Uterus (tissue), 4 donors: ENCODE data around the gene CSAG2. TPM values are rescaled to one million over a fixed set of nuclear protein-coding genes. Genes with fewer than 3 reads are reported as not detected.

ENCODE experiments used
- DNase-seq, 2 donors: peaks; one replicate each; pipeline ENCODE4 v3.0.0-alpha.2; 2019 to 2020
- H3K27ac ChIP-seq, 2 donors: fragments of 200-600 bp; sonication (generic); 1 replicate in 1 of 2; 2 replicates in 1 of 2; pipeline ENCODE4 v1.5.1; 2016 to 2018
- H3K27me3 ChIP-seq, 2 donors: fragments of 200-600 bp; sonication (generic); one replicate each; pipeline ENCODE4 v1.5.1; 2018 to 2019; ENCODE audit warnings: control low read depth in 1 of 2
- H3K36me3 ChIP-seq, 2 donors: fragments of 200-600 bp; sonication (generic); one replicate each; pipeline ENCODE4 v1.5.1; 2019; ENCODE audit warnings: control low read depth in 1 of 2
- H3K4me1 ChIP-seq, 2 donors: fragments of 200-600 bp; sonication (generic); one replicate each; pipeline ENCODE4 v1.5.1; 2018 to 2019; ENCODE audit warnings: control low read depth in 1 of 2
- H3K4me3 ChIP-seq, 2 donors: fragments of 200-600 bp; sonication (generic); 1 replicate in 1 of 2; 2 replicates in 1 of 2; pipeline ENCODE4 v1.5.1; 2018 to 2019; ENCODE audit warnings: mild to moderate bottlenecking in 1 of 2
- H3K9me3 ChIP-seq, 2 donors: fragments of 200-600 bp; sonication (generic); one replicate each; pipeline ENCODE4 v1.5.1; 2019; ENCODE audit warnings: control low read depth in 1 of 2
- CTCF ChIP-seq, 4 experiments: fragments of 200-600 bp in 2 of 4; fragments of 450-650 bp in 2 of 4; sonication (generic) in 2 of 4; IDR thresholded peaks; one replicate each; pipeline ENCODE4 v1.5.1; 2016 to 2019; ENCODE audit warnings: antibody characterized with exemption in 4 of 4, mild to moderate bottlenecking in 2 of 4, moderate library complexity in 1 of 4
- POLR2A ChIP-seq, 2 donors: fragments of 450-650 bp; IDR thresholded peaks; one replicate each; pipeline ENCODE4 v1.6.1; 2016; ENCODE audit warnings: antibody characterized with exemption in 2 of 2, mild to moderate bottlenecking in 1 of 2, moderate library complexity in 1 of 2
- intact Hi-C: fragments of 100-400 bp; cut with DNase I; formaldehyde crosslinking; loops from one replicate; pipeline ENCODE4 v1.15.1; 2023; ENCODE audit warnings: low total_unique reads
- total RNA-seq, 4 donors: library from RNA; depleted of rRNA in 3 of 4; stranded (reverse); fragments of >200 nt in 3 of 4; gene quantifications; one replicate each; pipeline versions ENCODE4 v1.1.0 to v1.2.4, GENCODE V29; 2014 to 2023
- donor health status: DM: yes; HTN: yes; CAD: no.

The CSAG2 gene
- total RNA-seq, 4 donors from 2014 or later, result not detected

GRCh38 chrX:152674135-152674534 lies 34.9 kb downstream of the CSAG2 start:
- H3K4me3 ChIP-seq, result no peak overlapping the region
- TF ChIP-seq CTCF (IDR thresholded peaks at IDR 0.05) (no peak), POLR2A (IDR thresholded peaks at IDR 0.05) (no peak)
- intact Hi-C loops, result no loop called here

DNA sequence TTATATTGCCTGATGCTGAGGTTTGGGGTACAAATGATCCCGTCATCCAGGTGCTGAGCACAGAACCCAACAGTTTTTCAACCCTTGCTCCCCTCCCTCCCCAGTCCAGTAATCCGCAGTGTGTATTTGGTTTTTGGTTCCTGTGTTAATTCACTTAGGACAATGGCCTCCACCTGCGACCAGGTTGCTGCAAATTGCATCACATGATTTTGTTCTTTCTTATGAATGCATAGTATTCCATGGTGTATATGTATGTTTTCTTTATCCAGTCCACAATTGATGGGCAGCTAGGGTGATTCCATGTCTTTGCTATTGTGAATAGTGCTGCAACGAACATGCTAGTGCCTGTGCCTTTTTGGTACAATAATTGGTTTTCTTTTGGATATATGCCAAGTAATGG lies 46.0 kb downstream of the CSAG2 start:
- Histone ChIP-seq H3K36me3 (no peaks in the 10 kb centered on the region), H3K9me3 (no peaks in the 10 kb centered on the region), H3K27me3 (no peaks in the 10 kb centered on the region), H3K4me3 (no peak overlapping the region), H3K4me1 (no peaks in the 10 kb centered on the region), H3K27ac (no peak overlapping the region)
- no peak for TF ChIP-seq POLR2A (IDR thresholded peaks at IDR 0.05)
- no peak for TF ChIP-seq CTCF (IDR thresholded peaks at IDR 0.05)
- DNase-seq, result no peak
- intact Hi-C loops, result no loop called here

More at GRCh38 chrX:152674135-152674534, 34.9 kb downstream of the CSAG2 start:
- Histone ChIP-seq H3K36me3 (no peaks in the 10 kb centered on the region), H3K27ac (no peak overlapping the region), H3K27me3 (no peaks in the 10 kb centered on the region), H3K4me1 (no peaks in the 10 kb centered on the region), H3K9me3 (no peaks in the 10 kb centered on the region)
- no peak for DNase-seq

- no peak overlapping the region for H3K27ac ChIP-seq
- H3K36me3 ChIP-seq, result no peaks in the 10 kb centered on the region
- intact Hi-C loops, result no loop called here
- no peak for TF ChIP-seq POLR2A (IDR thresholded peaks at IDR 0.05)
- no peak for TF ChIP-seq CTCF (IDR thresholded peaks at IDR 0.05)
- H3K9me3 ChIP-seq, result no peaks in the 10 kb centered on the region
- no peak for DNase-seq
- H3K27me3 ChIP-seq, result no peaks in the 10 kb centered on the region
- no peaks in the 10 kb centered on the region for H3K4me1 ChIP-seq
- H3K4me3 ChIP-seq, result no peak overlapping the region
Measured at GRCh38 chrX:152658302-152658701, 50.8 kb downstream of the CSAG2 start.

Other genes starting within 250 kb of the CSAG2 start
- gene GABRQ, start 71.4 kb downstream of the CSAG2 start, total RNA-seq, result 1 to 10 TPM in 1 of 4 donors, under 1 TPM in 1, not detected in 2; 0.55 to 3.4 TPM
- not detected for gene MAGEA3, start 10.5 kb downstream of the CSAG2 start, total RNA-seq
- gene MAGEA2B, start 5.4 kb upstream of the CSAG2 start, total RNA-seq, result not detected
- not detected for gene CSAG1, start 24.4 kb upstream of the CSAG2 start, total RNA-seq
- not detected for gene MAGEA12, start 24.5 kb upstream of the CSAG2 start, total RNA-seq
- not detected for gene MAGEA2, start 44.6 kb upstream of the CSAG2 start, total RNA-seq
- not detected for gene CSAG3, start 49.9 kb upstream of the CSAG2 start, total RNA-seq
- under 1 TPM in 1 of 4 donors, not detected in 3; 0.21 TPM for gene MAGEA6, start 60.4 kb upstream of the CSAG2 start, total RNA-seq
- 10 to 100 TPM; 37.9 to 61.5 (median 45.4) TPM for gene CETN2, start 121.5 kb upstream of the CSAG2 start, total RNA-seq
- 10 to 100 TPM in 2 of 4 donors, 1 to 10 TPM in 2; 1.5 to 12.6 (median 8.6) TPM for gene NSDHL, start 121.8 kb upstream of the CSAG2 start, total RNA-seq
- gene ZNF185, start 188.8 kb upstream of the CSAG2 start, total RNA-seq, result 10 to 100 TPM in 2 of 4 donors, 1 to 10 TPM in 2; 1.3 to 32.6 (median 12.1) TPM